Left lung (tissue), 10 donors: ENCODE measurements around the gene CACNA1C. TPM values are rescaled to one million over a fixed set of nuclear protein-coding genes. Genes with fewer than 3 reads are reported as not detected.

Source experiments
- ATAC-seq: fragments of 200-7000 bp; cut with Tn5 transposase; one replicate; pipeline ENCODE4 v1.9.1; 2020; ENCODE audit warnings: moderate library complexity
- DNase-seq, 4 donors: peaks; one replicate each; pipeline ENCODE4 v3.0.0-alpha.2; 2013 to 2020
- H3K27ac ChIP-seq, 2 donors: fragments of 200-600 bp; sonication (generic) in 1 of 2; one replicate each; pipeline versions ENCODE4 v1.5.0 to v1.8.0; 2020 to 2021
- H3K27me3 ChIP-seq, 2 donors: fragments of 200-600 bp; sonication (generic) in 1 of 2; one replicate each; pipeline versions ENCODE4 v1.5.0 to v1.8.0; 2020 to 2021
- H3K36me3 ChIP-seq, 2 donors: fragments of 200-600 bp; sonication (generic) in 1 of 2; one replicate each; pipeline versions ENCODE4 v1.5.0 to v1.8.0; 2020 to 2021
- H3K4me1 ChIP-seq, 2 donors: fragments of 200-600 bp; one replicate each; pipeline ENCODE4 v1.8.0; 2021
- H3K4me3 ChIP-seq, 2 donors: fragments of 200-600 bp; sonication (generic) in 1 of 2; one replicate each; pipeline versions ENCODE4 v1.5.0 to v1.8.0; 2020 to 2021; ENCODE audit warnings: mild to moderate bottlenecking in 1 of 2
- H3K9me3 ChIP-seq, 2 donors: fragments of 200-600 bp; sonication (generic) in 1 of 2; one replicate each; pipeline versions ENCODE4 v1.5.0 to v1.8.0; 2020 to 2021
- intact Hi-C, 2 donors: fragments of 100-400 bp; cut with DNase I; formaldehyde crosslinking; loops; one replicate each; pipeline versions ENCODE4 v1.11.2 to v1.14.2; 2022
- polyA plus RNA-seq, 6 donors: library from polyadenylated mRNA; unstranded; fragments of 120-200 nt; gene quantifications; one replicate each; pipeline ENCODE4 v1.2.1, GENCODE V29; 2013; ENCODE audit not compliant: insufficient read length in 6 of 6
- total RNA-seq, 2 donors: library from RNA; stranded (reverse); fragmentation: NEBNext Ultra II Directional; extraction: Animal tissue kit (Norgen Biotek cat#: 25700); gene quantifications; one replicate each; pipeline ENCODE4 v1.2.1, GENCODE V29; 2021
- TF ChIP-seq, protein P1 (sequence below), 2 donors: fragments of 200-600 bp; sonication (generic) in 1 of 2; IDR thresholded peaks; one replicate each; pipeline versions ENCODE4 v1.5.0 to v1.8.0; 2021; ENCODE audit warnings: antibody characterized with exemption in 2 of 2
- donor health status: DM: no; HTN: yes; CAD: no.
- donor health status: DM: no; HTN: no; CAD: no.

CACNA1C gene
- total and polyA plus RNA-seq, 8 donors: 11.9 to 21.9 (median 14.2) TPM

- TF ChIP-seq, protein P1, sequence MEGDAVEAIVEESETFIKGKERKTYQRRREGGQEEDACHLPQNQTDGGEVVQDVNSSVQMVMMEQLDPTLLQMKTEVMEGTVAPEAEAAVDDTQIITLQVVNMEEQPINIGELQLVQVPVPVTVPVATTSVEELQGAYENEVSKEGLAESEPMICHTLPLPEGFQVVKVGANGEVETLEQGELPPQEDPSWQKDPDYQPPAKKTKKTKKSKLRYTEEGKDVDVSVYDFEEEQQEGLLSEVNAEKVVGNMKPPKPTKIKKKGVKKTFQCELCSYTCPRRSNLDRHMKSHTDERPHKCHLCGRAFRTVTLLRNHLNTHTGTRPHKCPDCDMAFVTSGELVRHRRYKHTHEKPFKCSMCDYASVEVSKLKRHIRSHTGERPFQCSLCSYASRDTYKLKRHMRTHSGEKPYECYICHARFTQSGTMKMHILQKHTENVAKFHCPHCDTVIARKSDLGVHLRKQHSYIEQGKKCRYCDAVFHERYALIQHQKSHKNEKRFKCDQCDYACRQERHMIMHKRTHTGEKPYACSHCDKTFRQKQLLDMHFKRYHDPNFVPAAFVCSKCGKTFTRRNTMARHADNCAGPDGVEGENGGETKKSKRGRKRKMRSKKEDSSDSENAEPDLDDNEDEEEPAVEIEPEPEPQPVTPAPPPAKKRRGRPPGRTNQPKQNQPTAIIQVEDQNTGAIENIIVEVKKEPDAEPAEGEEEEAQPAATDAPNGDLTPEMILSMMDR (IDR thresholded peaks at IDR 0.05): no peak
- Histone ChIP-seq H3K9me3 (no peaks in the 10 kb centered on the region), H3K27me3 (no peaks in the 10 kb centered on the region), H3K36me3 (no peaks in the 10 kb centered on the region), H3K27ac (peak overlapping the region; percentile 39 to 46), H3K4me1 (peaks cover 7 to 15% of the 10 kb centered on the region in 2 donors), H3K4me3 (no peak overlapping the region)
- intact Hi-C loops: no loop called here
- no peak for ATAC-seq
- DNase-seq: no peak
Observed at GRCh38 chr12:2495417-2496112, 442.8 kb downstream of the CACNA1C start.

- H3K36me3 ChIP-seq: no peaks in the 10 kb centered on the region
- H3K9me3 ChIP-seq: no peaks in the 10 kb centered on the region
- peaks cover 7 to 26% of the 10 kb centered on the region in 2 donors for H3K4me1 ChIP-seq
- no peak for ATAC-seq
- peak in 1 of 4 donors; percentile 42 for DNase-seq
- H3K27ac ChIP-seq: no peak overlapping the region
- H3K4me3 ChIP-seq: no peak overlapping the region
- no peaks in the 10 kb centered on the region for H3K27me3 ChIP-seq
- intact Hi-C loops: no loop called here
- TF ChIP-seq, protein P1 (IDR thresholded peaks at IDR 0.05): no peak
Observed at GRCh38 chr12:2498964-2499500, 446.2 kb downstream of the CACNA1C start.

DNA sequence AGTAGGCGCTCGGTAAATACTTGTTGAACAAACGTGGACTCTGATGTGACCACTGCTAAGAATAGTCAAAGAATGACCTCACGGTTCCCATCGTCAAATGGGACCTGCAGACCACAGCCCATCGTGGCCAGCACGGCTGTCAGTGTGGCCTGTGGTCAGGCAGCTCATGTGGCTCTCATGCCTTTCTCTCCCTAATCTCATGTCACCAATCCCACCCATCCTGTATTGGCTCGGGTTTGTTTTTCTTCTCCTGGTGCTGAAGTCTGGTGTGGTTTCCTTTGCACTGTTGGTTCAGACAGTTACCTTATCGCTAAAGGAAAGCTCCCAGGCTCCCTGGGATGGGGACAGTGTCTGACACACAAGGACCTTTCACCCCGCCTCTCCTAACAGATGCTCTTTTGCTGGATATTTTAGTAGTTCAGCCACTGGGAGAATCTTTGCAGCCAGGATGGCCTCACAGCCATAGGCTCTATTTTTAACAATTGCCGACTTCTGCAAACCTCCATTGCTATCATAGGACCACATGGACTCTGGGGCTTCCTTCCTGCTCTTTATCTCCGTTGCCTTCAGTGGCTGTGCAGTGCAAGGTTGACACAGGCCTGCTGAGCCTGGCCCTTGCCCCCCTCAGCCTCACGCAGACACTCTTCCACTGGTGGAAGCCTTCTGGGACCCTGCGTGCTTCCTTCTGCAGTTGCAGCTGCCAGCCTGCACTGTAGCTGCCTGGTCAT lies 448.8 kb downstream of the CACNA1C start:
- H3K9me3 ChIP-seq: no peaks in the 10 kb centered on the region
- ATAC-seq (peak; percentile 44), DNase-seq (peak in 1 of 4 donors; percentile 17)
- peaks cover 0 to 12% of the 10 kb centered on the region in 2 donors for H3K4me1 ChIP-seq
- H3K27me3 ChIP-seq: no peaks in the 10 kb centered on the region
- no peaks in the 10 kb centered on the region for H3K36me3 ChIP-seq
- H3K27ac ChIP-seq: peak overlapping the region in 1 of 2 donors; percentile 5
- H3K4me3 ChIP-seq: no peak overlapping the region
- TF ChIP-seq, protein P1 (IDR thresholded peaks at IDR 0.05): no peak
- intact Hi-C loops: no loop called here

GRCh38 chr12:2503036-2503435 lies 450.2 kb downstream of the CACNA1C start:
- DNase-seq (no peak), ATAC-seq (no peak)
- Histone ChIP-seq H3K4me1 (peaks cover 0 to 12% of the 10 kb centered on the region in 2 donors), H3K27ac (no peak overlapping the region), H3K36me3 (no peaks in the 10 kb centered on the region), H3K9me3 (no peaks in the 10 kb centered on the region), H3K27me3 (no peaks in the 10 kb centered on the region), H3K4me3 (no peak overlapping the region)
- TF ChIP-seq, protein P1 (IDR thresholded peaks at IDR 0.05): no peak
- intact Hi-C loops: no loop called here

DNA sequence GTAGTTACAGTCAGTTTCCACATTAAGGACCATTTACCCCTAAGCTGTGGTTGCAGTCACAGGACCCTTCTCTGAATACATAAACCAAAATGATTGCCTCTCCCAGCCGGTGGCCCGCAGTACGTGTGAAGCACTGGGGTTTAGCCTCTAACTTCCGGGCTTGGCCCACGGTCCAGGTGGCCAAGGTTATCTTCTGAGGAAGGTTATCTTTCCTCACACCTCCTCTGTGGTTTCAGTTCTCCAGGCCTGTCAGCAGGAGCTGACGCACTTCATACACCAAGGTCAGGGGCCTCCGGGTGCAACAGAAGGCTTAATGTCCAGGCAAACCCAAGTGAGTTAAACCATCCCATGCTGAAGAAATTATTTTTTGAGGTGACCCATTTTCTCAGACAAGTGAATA lies 451.0 kb downstream of the CACNA1C start:
- Histone ChIP-seq H3K27ac (no peak overlapping the region), H3K36me3 (no peaks in the 10 kb centered on the region), H3K27me3 (no peaks in the 10 kb centered on the region), H3K9me3 (no peaks in the 10 kb centered on the region), H3K4me1 (peaks cover 0 to 12% of the 10 kb centered on the region in 2 donors), H3K4me3 (no peak overlapping the region)
- DNase-seq (no peak), ATAC-seq (no peak)
- TF ChIP-seq, protein P1 (IDR thresholded peaks at IDR 0.05): no peak
- intact Hi-C loops: no loop called here
